OCI-LY7 (cell line): Measurements from ENCODE around the gene HMG20A.

Experiments
- EZH2phosphoT487 ChIP-seq: fragments of 200-600 bp; sonication (generic); IDR thresholded peaks from 2 replicates; pipeline ENCODE4 v1.6.1; 2018; ENCODE audit warnings: low read depth, borderline replicate concordance, mild to moderate bottlenecking, mixed run types, antibody characterized with exemption, low read length, moderate library complexity, mixed read lengths
- TF ChIP-seq, protein P1 (sequence below): fragments of 200-600 bp; sonication (generic); conservative IDR thresholded peaks from 2 replicates; pipeline ENCODE4 v1.5.1; 2014; ENCODE audit warnings: mild to moderate bottlenecking, antibody characterized with exemption, low read length, moderate library complexity, mixed read lengths

DNA sequence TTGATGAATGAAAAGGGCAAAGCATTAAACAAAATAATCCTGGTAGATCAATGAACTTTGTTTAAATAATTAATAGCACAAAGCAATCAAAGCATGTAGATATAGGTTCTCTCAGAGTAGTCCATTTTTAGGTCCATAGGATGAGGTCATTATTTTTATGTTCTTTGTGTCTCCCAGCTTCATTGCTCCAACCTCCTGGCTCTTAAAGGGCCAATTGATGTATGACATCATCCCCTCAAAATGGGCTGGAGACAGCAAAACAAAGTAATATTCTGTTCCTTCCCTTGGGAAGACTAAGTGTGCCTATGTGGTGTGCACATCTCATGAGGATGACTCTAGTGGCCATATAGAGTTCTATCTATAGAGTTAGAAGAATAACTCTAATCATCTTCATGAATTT, 49.5 kb downstream of the HMG20A start:
- TF ChIP-seq, protein P1, sequence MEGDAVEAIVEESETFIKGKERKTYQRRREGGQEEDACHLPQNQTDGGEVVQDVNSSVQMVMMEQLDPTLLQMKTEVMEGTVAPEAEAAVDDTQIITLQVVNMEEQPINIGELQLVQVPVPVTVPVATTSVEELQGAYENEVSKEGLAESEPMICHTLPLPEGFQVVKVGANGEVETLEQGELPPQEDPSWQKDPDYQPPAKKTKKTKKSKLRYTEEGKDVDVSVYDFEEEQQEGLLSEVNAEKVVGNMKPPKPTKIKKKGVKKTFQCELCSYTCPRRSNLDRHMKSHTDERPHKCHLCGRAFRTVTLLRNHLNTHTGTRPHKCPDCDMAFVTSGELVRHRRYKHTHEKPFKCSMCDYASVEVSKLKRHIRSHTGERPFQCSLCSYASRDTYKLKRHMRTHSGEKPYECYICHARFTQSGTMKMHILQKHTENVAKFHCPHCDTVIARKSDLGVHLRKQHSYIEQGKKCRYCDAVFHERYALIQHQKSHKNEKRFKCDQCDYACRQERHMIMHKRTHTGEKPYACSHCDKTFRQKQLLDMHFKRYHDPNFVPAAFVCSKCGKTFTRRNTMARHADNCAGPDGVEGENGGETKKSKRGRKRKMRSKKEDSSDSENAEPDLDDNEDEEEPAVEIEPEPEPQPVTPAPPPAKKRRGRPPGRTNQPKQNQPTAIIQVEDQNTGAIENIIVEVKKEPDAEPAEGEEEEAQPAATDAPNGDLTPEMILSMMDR, result no peak
- TF ChIP-seq EZH2phosphoT487, result no peak
